Fibroblast of mammary gland (primary cell): Measurements from ENCODE around the gene ASAP2.

Experiments used
- DNase-seq: peaks from one replicate; pipeline ENCODE4 v3.0.0-alpha.2; 2010; ENCODE audit warnings: low read depth
- H3K4me3 ChIP-seq: 2 replicates; pipeline ENCODE4 v1.5.1; 2011; ENCODE audit warnings: low read depth, mild to moderate bottlenecking, low read length, moderate library complexity; ENCODE audit not compliant: control insufficient read depth
- CTCF ChIP-seq: conservative IDR thresholded peaks from 2 replicates; pipeline ENCODE4 v1.5.1; 2011; ENCODE audit warnings: low read depth, low read length, inconsistent platforms; ENCODE audit not compliant: control insufficient read depth, insufficient read depth

Gene ASAP2

DNA sequence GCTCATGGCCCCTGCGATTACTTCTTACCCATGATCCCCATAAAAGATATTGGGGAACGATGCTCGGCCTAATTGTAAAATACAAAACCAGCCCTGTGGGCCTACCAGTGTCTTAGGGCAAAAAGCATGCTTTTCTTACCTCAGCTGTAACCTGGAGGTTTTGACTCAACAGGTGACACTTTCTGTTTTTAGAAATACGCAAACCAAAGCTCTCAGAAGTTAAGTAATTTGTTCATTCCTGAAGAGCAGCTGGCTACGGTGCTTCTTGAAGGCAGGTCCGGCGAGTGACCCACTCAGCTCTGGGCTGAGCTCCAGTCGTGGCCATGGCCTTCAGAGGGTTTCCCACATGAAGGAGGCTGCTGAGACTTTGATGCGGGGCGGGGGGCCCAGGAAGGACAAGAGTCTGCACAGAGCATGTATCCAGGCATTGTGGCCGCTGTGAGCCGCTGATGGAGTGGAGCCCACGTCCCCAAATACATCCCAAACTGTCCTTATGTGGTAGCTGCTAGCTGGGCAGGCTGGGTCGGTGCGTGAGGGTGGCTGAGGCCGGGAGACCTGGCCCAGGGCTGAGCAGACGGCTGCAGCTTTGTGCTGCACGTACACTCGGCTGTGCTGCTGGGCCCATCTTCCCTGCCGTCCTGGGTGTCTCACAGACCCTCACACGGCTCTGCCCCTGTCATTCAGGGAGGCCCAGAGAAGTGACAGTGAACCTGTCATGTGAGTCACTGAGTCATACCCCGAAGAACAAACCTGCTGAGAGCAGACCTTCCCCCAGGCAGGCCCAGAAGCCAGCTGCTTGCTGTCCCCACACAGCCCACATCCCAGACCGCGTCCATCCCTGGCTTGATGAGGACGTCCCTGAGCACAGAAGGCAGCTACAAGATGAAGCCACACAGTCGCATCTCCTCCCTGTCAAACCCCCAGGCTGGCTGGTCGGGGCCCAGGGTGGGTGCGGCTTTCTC is 182.6 kb downstream of the ASAP2 start:
- TF ChIP-seq CTCF = no peak
- DNase-seq = no peak
- no peak overlapping the region for H3K4me3 ChIP-seq

GRCh38 chr2:9390151-9390850 is 183.7 kb downstream of the ASAP2 start:
- DNase-seq = no peak
- H3K4me3 ChIP-seq = no peak overlapping the region
- TF ChIP-seq CTCF = no peak

DNA sequence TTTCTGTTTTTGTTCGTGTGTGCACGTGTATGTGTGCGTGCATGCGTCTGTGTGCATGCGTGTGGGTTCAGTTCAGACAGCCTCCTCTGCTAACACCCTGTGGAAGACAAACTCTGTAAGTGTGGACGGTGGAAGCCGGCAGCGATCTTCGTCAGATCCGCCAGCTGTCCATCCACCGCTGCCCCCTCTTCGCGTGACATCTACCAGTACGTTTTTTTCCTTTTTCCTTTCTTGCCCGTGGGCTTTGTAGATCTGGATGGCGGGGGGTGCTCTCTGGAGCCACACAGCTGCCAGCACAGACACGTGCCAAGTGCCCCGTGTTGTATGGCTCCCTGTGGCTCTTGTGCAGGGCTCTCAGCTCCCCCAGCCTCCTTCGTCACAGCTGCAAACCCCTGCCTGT is 184.4 kb downstream of the ASAP2 start:
- no peak for DNase-seq
- no peak for TF ChIP-seq CTCF
- no peak overlapping the region for H3K4me3 ChIP-seq

- DNase-seq = no peak
- no peak for TF ChIP-seq CTCF
- H3K4me3 ChIP-seq = no peak overlapping the region
Observed at GRCh38 chr2:9391961-9392720, 185.5 kb downstream of the ASAP2 start.

- no peak for TF ChIP-seq CTCF
- DNase-seq = peak; percentile 37
- no peak overlapping the region for H3K4me3 ChIP-seq
Observed at GRCh38 chr2:9392898-9393765, 186.5 kb downstream of the ASAP2 start.

- TF ChIP-seq CTCF = no peak
- no peak for DNase-seq
- H3K4me3 ChIP-seq = no peak overlapping the region
Observed at GRCh38 chr2:9394816-9395215, 188.2 kb downstream of the ASAP2 start.
